Mesendoderm (in vitro differentiated cells): Measurements from ENCODE around the gene NSG2.
"Not testable (repeated sequence)": the region's sequence is repeated elsewhere in the genome, so short reads cannot be mapped to it uniquely, and the experiment has no call there.

Experiments
- DNase-seq: peaks from one replicate; pipeline ENCODE4 v3.0.0; 2013
- H2AK5ac ChIP-seq: 2 replicates; pipeline ENCODE4 v1.6.1; 2013; ENCODE audit warnings: low read length, inconsistent platforms
- H2BK120ac ChIP-seq: 2 replicates; pipeline ENCODE4 v1.6.1; 2013; ENCODE audit warnings: low read depth, mild to moderate bottlenecking, low read length, moderate library complexity, mixed read lengths
- H2BK15ac ChIP-seq: replicated peaks from 2 replicates; pipeline ENCODE4 v1.6.1; 2013; ENCODE audit warnings: low read depth, mild to moderate bottlenecking, moderate library complexity
- H2BK5ac ChIP-seq: 2 replicates; pipeline ENCODE4 v1.6.1; 2013; ENCODE audit warnings: low read length, inconsistent platforms
- H3K18ac ChIP-seq: 2 replicates; pipeline ENCODE4 v1.6.1; 2013; ENCODE audit warnings: mild to moderate bottlenecking, low read length, mixed read lengths
- H3K23ac ChIP-seq: one replicate; pipeline ENCODE4 v1.6.1; 2013; ENCODE audit warnings: low read length
- H3K27ac ChIP-seq: 2 replicates; pipeline ENCODE4 v1.5.1; 2013; ENCODE audit warnings: low read depth, mild to moderate bottlenecking, inconsistent platforms, low read length, moderate library complexity
- H3K27me3 ChIP-seq: 2 replicates; pipeline ENCODE4 v1.6.1; 2013; ENCODE audit warnings: low read length, control low read depth, mild to moderate bottlenecking, inconsistent platforms; ENCODE audit not compliant: insufficient read depth, poor library complexity
- H3K36me3 ChIP-seq: 2 replicates; pipeline ENCODE4 v1.6.1; 2013; ENCODE audit warnings: low read length, inconsistent platforms; ENCODE audit not compliant: control insufficient read depth, insufficient read depth
- H3K4ac ChIP-seq: one replicate; pipeline ENCODE4 v1.6.1; 2013; ENCODE audit warnings: low read depth, mild to moderate bottlenecking, low read length, moderate library complexity
- H3K4me1 ChIP-seq: 2 replicates; pipeline ENCODE4 v1.6.1; 2013; ENCODE audit warnings: low read depth, low read length, inconsistent platforms; ENCODE audit not compliant: control insufficient read depth
- H3K4me2 ChIP-seq: 2 replicates; pipeline ENCODE4 v1.6.1; 2013; ENCODE audit warnings: low read length
- H3K4me3 ChIP-seq: 2 replicates; pipeline ENCODE4 v1.5.1; 2013; ENCODE audit warnings: mild to moderate bottlenecking, low read length
- H3K56ac ChIP-seq: one replicate; pipeline ENCODE4 v1.6.1; 2013; ENCODE audit warnings: low read length
- H3K79me1 ChIP-seq: 2 replicates; pipeline ENCODE4 v1.6.1; 2013; ENCODE audit warnings: low read length, inconsistent platforms
- H3K79me2 ChIP-seq: 2 replicates; pipeline ENCODE4 v1.6.1; 2013; ENCODE audit warnings: mild to moderate bottlenecking, low read length; ENCODE audit not compliant: control insufficient read depth, insufficient read depth
- H3K9ac ChIP-seq: 2 replicates; pipeline ENCODE4 v1.6.1; 2013; ENCODE audit warnings: low read length, inconsistent platforms
- H4K5ac ChIP-seq: one replicate; pipeline ENCODE4 v1.6.1; 2013; ENCODE audit warnings: low read length
- H4K8ac ChIP-seq: one replicate; pipeline ENCODE4 v1.6.1; 2013; ENCODE audit warnings: low read depth, mild to moderate bottlenecking, control low read depth, low read length, moderate library complexity
- WGBS: extraction: QIAGEN DNeasy Blood & Tissue Kit; methylation state at CpG from one replicate; pipeline ENCODE4 v1.1.7; 2013; ENCODE audit warnings: low lambda C conversion rate, missing lambda C conversion rate; ENCODE audit not compliant: insufficient coverage; ENCODE audit errors: extremely low coverage; 5-methylcytosine and 5-hydroxymethylcytosine counted together

The NSG2 gene

DNA sequence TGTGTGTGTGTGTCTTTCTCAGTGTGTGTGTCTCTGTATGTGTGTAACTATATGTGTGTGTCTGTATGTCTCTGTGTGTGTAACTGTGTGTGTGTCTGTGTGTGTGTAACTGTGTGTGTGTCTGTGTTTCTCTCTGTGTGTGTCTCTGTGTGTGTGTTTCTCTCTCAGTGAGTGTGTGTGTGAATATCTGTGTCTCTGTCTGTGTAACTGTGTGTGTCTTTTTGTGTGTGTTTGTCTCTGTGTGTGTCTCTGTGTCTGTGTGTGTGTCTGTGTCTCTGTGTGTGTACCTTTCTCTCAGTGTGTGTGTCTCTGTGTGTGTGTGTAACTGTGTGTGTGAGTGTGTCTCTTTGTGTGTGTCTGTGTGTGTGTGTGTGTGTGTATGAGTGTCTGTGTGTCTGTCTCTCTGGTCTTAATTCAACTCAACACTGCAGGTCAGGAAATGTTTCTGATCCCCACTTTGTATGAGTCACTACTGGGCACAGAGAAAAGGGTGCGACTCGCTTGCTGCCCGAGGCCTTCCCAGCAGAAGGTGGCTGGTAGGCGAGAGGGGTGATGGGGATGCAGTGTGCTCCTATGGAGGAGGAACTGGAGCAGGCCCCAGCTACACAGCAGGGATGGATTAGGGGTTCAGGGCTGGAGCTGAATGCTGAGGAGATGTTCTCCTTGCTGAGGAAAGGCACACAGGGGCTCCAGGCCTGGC, 52.1 kb downstream of the NSG2 start:
- H2BK120ac ChIP-seq: no peak overlapping the region
- WGBS: no CpG with 5 or more reads among the region's 4 CpGs

DNA sequence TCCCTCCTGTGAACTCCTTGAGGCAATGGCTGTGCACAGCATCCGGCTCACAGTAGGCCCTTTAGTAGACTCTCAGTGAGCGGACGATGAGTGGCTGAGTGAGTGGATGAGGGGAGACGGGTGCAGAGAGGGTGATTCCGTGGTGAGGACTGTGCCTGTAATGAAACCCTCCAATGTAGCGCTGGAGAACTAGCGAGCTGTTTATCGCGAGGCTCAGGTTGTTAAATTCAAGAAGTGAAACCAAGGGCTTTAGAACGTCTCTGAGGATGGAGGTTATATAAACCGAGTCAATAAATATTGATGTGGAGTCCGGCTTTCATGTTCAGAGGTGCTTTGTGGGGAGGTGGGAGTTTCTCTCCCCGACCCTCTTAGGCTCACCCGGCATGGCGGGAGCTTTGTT, 53.2 kb downstream of the NSG2 start:
- Histone ChIP-seq H3K27me3 (no peaks in the 10 kb centered on the region), H3K56ac (no peak overlapping the region), H2BK120ac (no peak overlapping the region), H3K4ac (no peak overlapping the region), H2BK15ac (no peak overlapping the region), H3K27ac (no peak overlapping the region), H4K5ac (no peak overlapping the region), H4K8ac (no peak overlapping the region), H3K9ac (no peak overlapping the region), H3K4me1 (no peaks in the 10 kb centered on the region), H2AK5ac (no peak overlapping the region), H3K4me2 (no peak overlapping the region), H3K23ac (no peak overlapping the region), H2BK5ac (no peak overlapping the region), H3K18ac (no peak overlapping the region), H3K4me3 (no peak overlapping the region), H3K36me3 (no peaks in the 10 kb centered on the region), H3K79me2 (no peaks in the 10 kb centered on the region), H3K79me1 (no peaks in the 10 kb centered on the region)
- no CpG with 5 or more reads among the region's 15 CpGs for WGBS
- DNase-seq: no peak

More for the DNA sequence above, 52.1 kb downstream of the NSG2 start:
- Histone ChIP-seq H3K18ac (no peak overlapping the region), H4K5ac (no peak overlapping the region), H3K27me3 (no peaks in the 10 kb centered on the region), H2BK15ac (no peak overlapping the region), H4K8ac (no peak overlapping the region), H3K4me1 (no peaks in the 10 kb centered on the region), H3K4me2 (no peak overlapping the region), H3K56ac (no peak overlapping the region), H3K23ac (no peak overlapping the region), H3K9ac (no peak overlapping the region), H3K4ac (no peak overlapping the region), H3K4me3 (no peak overlapping the region), H3K79me2 (no peaks in the 10 kb centered on the region), H3K36me3 (no peaks in the 10 kb centered on the region), H2AK5ac (no peak overlapping the region), H2BK5ac (no peak overlapping the region), H3K79me1 (no peaks in the 10 kb centered on the region), H3K27ac (no peak overlapping the region)
- no peak for DNase-seq

DNA sequence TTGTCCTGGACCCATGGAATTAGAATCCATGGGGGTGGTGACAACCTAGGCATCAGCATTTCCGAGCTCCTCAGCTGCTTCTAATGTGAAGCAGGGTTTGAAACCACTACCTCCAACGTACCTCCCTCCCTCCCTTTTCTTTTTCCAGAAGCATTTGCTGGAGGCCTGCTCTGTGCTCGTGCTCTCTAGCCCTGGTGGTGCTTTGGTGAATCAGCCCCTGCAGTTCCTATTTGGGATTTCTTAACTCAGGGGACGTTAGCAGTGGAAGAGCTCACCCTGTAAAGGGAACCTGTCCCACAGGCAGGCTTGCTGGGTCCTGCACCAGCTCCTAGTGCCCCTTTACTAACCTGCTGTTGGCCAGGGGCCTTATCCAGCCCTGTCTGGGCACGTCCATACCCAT, 55.0 kb downstream of the NSG2 start:
- Histone ChIP-seq H2AK5ac (no peak overlapping the region), H3K4ac (no peak overlapping the region), H3K4me3 (no peak overlapping the region), H3K27ac (no peak overlapping the region), H3K36me3 (no peaks in the 10 kb centered on the region), H4K8ac (no peak overlapping the region), H3K79me2 (no peaks in the 10 kb centered on the region), H3K4me1 (no peaks in the 10 kb centered on the region), H3K27me3 (no peaks in the 10 kb centered on the region), H3K4me2 (no peak overlapping the region), H2BK5ac (no peak overlapping the region), H4K5ac (no peak overlapping the region), H3K79me1 (no peaks in the 10 kb centered on the region), H2BK120ac (no peak overlapping the region), H3K9ac (no peak overlapping the region), H3K23ac (no peak overlapping the region), H2BK15ac (no peak overlapping the region), H3K56ac (no peak overlapping the region), H3K18ac (no peak overlapping the region)
- DNase-seq: peak; percentile 6
- WGBS: no CpG with 5 or more reads among the region's 5 CpGs

DNA sequence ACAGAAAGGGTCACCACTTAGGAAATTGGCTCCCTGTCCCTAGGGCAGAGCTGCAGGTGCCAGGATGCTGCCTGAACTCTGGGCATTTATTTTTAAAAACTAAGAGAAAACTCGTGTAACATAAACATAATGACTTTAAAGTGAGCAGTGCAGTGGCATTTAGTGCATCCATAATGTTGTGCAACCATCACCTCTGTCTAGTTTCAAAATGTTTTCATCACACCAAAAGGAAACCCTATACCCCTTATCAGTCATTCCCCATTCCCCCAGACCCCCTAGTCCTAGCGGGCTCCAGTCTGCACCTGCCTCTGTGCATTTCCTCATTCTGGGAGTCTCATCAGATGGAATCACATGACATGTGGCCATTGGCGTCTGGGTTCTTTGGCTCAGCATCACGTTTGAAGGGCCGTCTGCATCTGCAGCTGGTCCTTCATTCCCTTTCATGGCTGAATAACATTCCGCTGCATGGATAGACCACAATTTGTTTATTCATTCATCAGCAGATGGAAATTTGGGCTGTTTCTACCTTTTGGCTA, 55.8 kb downstream of the NSG2 start:
- H3K27me3 ChIP-seq: no peaks in the 10 kb centered on the region
- H3K79me1 ChIP-seq: no peaks in the 10 kb centered on the region
- H4K8ac ChIP-seq: no peak overlapping the region
- no CpG with 5 or more reads among the region's 6 CpGs for WGBS
- H3K9ac ChIP-seq: no peak overlapping the region
- no peak overlapping the region for H3K4me2 ChIP-seq
- H3K56ac ChIP-seq: no peak overlapping the region
- no peak overlapping the region for H2BK15ac ChIP-seq
- H4K5ac ChIP-seq: no peak overlapping the region
- H3K4ac ChIP-seq: no peak overlapping the region
- H2BK120ac ChIP-seq: no peak overlapping the region
- no peak overlapping the region for H2AK5ac ChIP-seq
- H2BK5ac ChIP-seq: no peak overlapping the region
- H3K79me2 ChIP-seq: no peaks in the 10 kb centered on the region
- no peaks in the 10 kb centered on the region for H3K4me1 ChIP-seq
- H3K4me3 ChIP-seq: no peak overlapping the region
- no peak overlapping the region for H3K27ac ChIP-seq
- DNase-seq: no peak
- H3K18ac ChIP-seq: no peak overlapping the region
- H3K36me3 ChIP-seq: no peaks in the 10 kb centered on the region
- no peak overlapping the region for H3K23ac ChIP-seq

DNA sequence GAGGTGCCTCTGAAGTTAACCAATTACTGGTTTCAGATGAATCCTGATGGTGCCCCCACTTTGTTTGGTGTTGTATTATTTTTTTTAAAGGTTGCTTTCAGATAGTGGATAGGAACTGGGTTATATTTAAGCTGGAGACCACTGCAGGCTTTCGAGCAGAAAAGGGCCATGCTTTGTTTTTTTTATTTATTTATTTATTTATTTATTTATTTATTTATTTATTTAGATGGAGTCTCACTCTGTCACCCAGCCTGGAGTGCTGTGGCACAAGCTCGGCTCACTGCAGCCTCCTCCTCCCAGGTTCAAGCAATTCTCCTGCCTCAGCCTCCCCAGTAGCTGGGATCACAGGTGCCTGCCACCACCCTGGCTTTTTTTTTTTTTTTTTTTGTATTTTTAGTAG, 57.1 kb downstream of the NSG2 start:
- H3K23ac ChIP-seq, H3K27me3 ChIP-seq, H2BK15ac ChIP-seq, H2BK5ac ChIP-seq, H2BK120ac ChIP-seq, H3K79me1 ChIP-seq, H3K4me1 ChIP-seq, H4K8ac ChIP-seq, H3K4me2 ChIP-seq, DNase-seq, H3K9ac ChIP-seq, H3K56ac ChIP-seq, H3K27ac ChIP-seq, H3K79me2 ChIP-seq, H3K4ac ChIP-seq, H4K5ac ChIP-seq, H3K36me3 ChIP-seq, H2AK5ac ChIP-seq, H3K18ac ChIP-seq, H3K4me3 ChIP-seq: not testable (repeated sequence)
- WGBS: no CpG with 5 or more reads among the region's 2 CpGs
